Germinal center (tissue), 1 donor: Measurements from ENCODE around the gene FOXO1.
A peak's percentile ranks its signal among the peaks of the same experiment; 100 is the strongest.

ENCODE experiments used
- DNase-seq: peaks from one replicate; pipeline ENCODE4 v3.0.0; 2012; ENCODE audit warnings: mixed read lengths, low spot score

Gene FOXO1

GRCh38 chr13:40635315-40635995, 31.0 kb downstream of the FOXO1 start:
- DNase-seq: no peak

GRCh38 chr13:40632915-40633314, 33.5 kb downstream of the FOXO1 start:
- no peak for DNase-seq

GRCh38 chr13:40631605-40632004, 34.8 kb downstream of the FOXO1 start:
- no peak for DNase-seq

GRCh38 chr13:40629678-40630384, 36.6 kb downstream of the FOXO1 start:
- DNase-seq: no peak

GRCh38 chr13:40626977-40627376, 39.5 kb downstream of the FOXO1 start:
- DNase-seq: no peak

- peak; percentile 23 for DNase-seq
Measured at GRCh38 chr13:40626561-40626960, 39.9 kb downstream of the FOXO1 start.

- DNase-seq: no peak
Measured at GRCh38 chr13:40624986-40625385, 41.5 kb downstream of the FOXO1 start.

GRCh38 chr13:40624383-40624782, 42.1 kb downstream of the FOXO1 start:
- no peak for DNase-seq

GRCh38 chr13:40622761-40623160, 43.7 kb downstream of the FOXO1 start:
- no peak for DNase-seq

- DNase-seq: no peak
Measured at GRCh38 chr13:40622246-40622645, 44.2 kb downstream of the FOXO1 start.

- no peak for DNase-seq
Measured at GRCh38 chr13:40619479-40619814, 47.0 kb downstream of the FOXO1 start.

- no peak for DNase-seq
Measured at GRCh38 chr13:40618581-40619478, 47.6 kb downstream of the FOXO1 start.

GRCh38 chr13:40617801-40618356, 48.6 kb downstream of the FOXO1 start:
- no peak for DNase-seq

GRCh38 chr13:40615619-40616018, 50.8 kb downstream of the FOXO1 start:
- DNase-seq: no peak

- no peak for DNase-seq
Measured at GRCh38 chr13:40613914-40614313, 52.5 kb downstream of the FOXO1 start.

- peak; percentile 50 for DNase-seq
Measured at GRCh38 chr13:40613192-40613818, 53.1 kb downstream of the FOXO1 start.

GRCh38 chr13:40612041-40612440, 54.4 kb downstream of the FOXO1 start:
- no peak for DNase-seq

GRCh38 chr13:40611635-40612034, 54.8 kb downstream of the FOXO1 start:
- DNase-seq: no peak

GRCh38 chr13:40611004-40611403, 55.4 kb downstream of the FOXO1 start:
- DNase-seq: no peak

GRCh38 chr13:40609972-40610726, 56.3 kb downstream of the FOXO1 start:
- DNase-seq: no peak

GRCh38 chr13:40608308-40608707, 58.1 kb downstream of the FOXO1 start:
- DNase-seq: no peak
